Fibroblast of gingiva (primary cell): ENCODE data around the gene CD2AP.
A peak's percentile ranks its signal among the peaks of the same experiment; 100 is the strongest.
"Not testable (repeated sequence)": the region's sequence is repeated elsewhere in the genome, so short reads cannot be mapped to it uniquely, and the experiment has no call there.

Experiments used
- DNase-seq: peaks from one replicate; pipeline ENCODE4 v3.0.0-alpha.2; 2011; ENCODE audit warnings: low read depth

CD2AP gene

GRCh38 chr6:47477497-47478232 lies at the start of gene CD2AP:
Gene CD2AP, plus strand, starts transcription at chr6:47477789. Its CDS starts 456 bp downstream, at chr6:47478245.
- DNase-seq: peak; percentile 74

GRCh38 chr6:47428288-47428687 lies 49.3 kb upstream of the CD2AP start:
- no peak for DNase-seq

- DNase-seq: no peak
Measured at GRCh38 chr6:47428746-47429664, 48.6 kb upstream of the CD2AP start.

- no peak for DNase-seq
Measured at GRCh38 chr6:47434372-47435253, 43.0 kb upstream of the CD2AP start.

- DNase-seq: no peak
Measured at GRCh38 chr6:47435254-47435612, 42.4 kb upstream of the CD2AP start.

- no peak for DNase-seq
Measured at GRCh38 chr6:47437592-47437991, 40.0 kb upstream of the CD2AP start.

GRCh38 chr6:47438481-47439347 lies 38.9 kb upstream of the CD2AP start:
- no peak for DNase-seq

- DNase-seq: no peak
Measured at GRCh38 chr6:47439348-47439668, 38.3 kb upstream of the CD2AP start.

GRCh38 chr6:47440719-47441118 lies 36.9 kb upstream of the CD2AP start:
- no peak for DNase-seq

- not testable (repeated sequence) for DNase-seq
Measured at GRCh38 chr6:47444964-47445363, 32.6 kb upstream of the CD2AP start.

GRCh38 chr6:47446669-47447330 lies 30.8 kb upstream of the CD2AP start:
- DNase-seq: no peak

GRCh38 chr6:47447722-47448121 lies 29.9 kb upstream of the CD2AP start:
- no peak for DNase-seq

GRCh38 chr6:47451162-47451561 lies 26.4 kb upstream of the CD2AP start:
- no peak for DNase-seq

- no peak for DNase-seq
Measured at GRCh38 chr6:47452899-47453298, 24.7 kb upstream of the CD2AP start.

- DNase-seq: no peak
Measured at GRCh38 chr6:47453372-47453936, 24.1 kb upstream of the CD2AP start.

GRCh38 chr6:47454713-47455396 lies 22.7 kb upstream of the CD2AP start:
- no peak for DNase-seq

GRCh38 chr6:47455533-47456209 lies 21.9 kb upstream of the CD2AP start:
- no peak for DNase-seq

- no peak for DNase-seq
Measured at GRCh38 chr6:47456536-47456975, 21.0 kb upstream of the CD2AP start.

- DNase-seq: no peak
Measured at GRCh38 chr6:47457370-47457769, 20.2 kb upstream of the CD2AP start.
